H1 (cell line): ENCODE data around the gene GAB2. TPM values are rescaled to one million over a fixed set of nuclear protein-coding genes. Genes with fewer than 3 reads are reported as not detected.

Source experiments
- CTCF ChIA-PET: fragments of 300-600 bp; sonication (Branson Sonifier 250); formaldehyde crosslinking; loops from one replicate; lab custom pipeline; 2021; ENCODE audit not compliant: partially characterized antibody; lab: Charles Lee
- POLR2A ChIA-PET: fragments of 300-600 bp; sonication (Branson Sonifier 250); formaldehyde crosslinking; loops from one replicate; lab custom pipeline; 2021; ENCODE audit warnings: inconsistent platforms; ENCODE audit not compliant: partially characterized antibody; lab: Charles Lee
- DNase-seq, 2 experiments: peaks; one replicate each; pipeline versions ENCODE4 v3.0.0 to v3.0.0-alpha.2; 2010 to 2022; ENCODE audit warnings: low spot score in 2 of 2, low read depth in 1 of 2, mixed read lengths in 1 of 2
- FAIRE-seq: peaks from 2 replicates; lab custom pipeline; 2011; peaks lifted over from hg19 to GRCh38; lab: Jason Lieb, UNC
- H2AFZ ChIP-seq: 2 replicates; pipeline ENCODE4 v1.8.1; 2012; ENCODE audit warnings: low read length, inconsistent platforms
- H2AK5ac ChIP-seq: 2 replicates; pipeline ENCODE4 v1.6.1; 2013; ENCODE audit warnings: low read depth, low read length
- H2BK120ac ChIP-seq: replicated peaks from 2 replicates; pipeline ENCODE3; 2013; ENCODE audit warnings: low read depth, low read length, inconsistent platforms
- H2BK12ac ChIP-seq: 2 replicates; pipeline ENCODE4 v1.6.1; 2013; ENCODE audit warnings: low read depth, low read length
- H2BK15ac ChIP-seq: 2 replicates; pipeline ENCODE4 v1.6.1; 2013; ENCODE audit warnings: low read length
- H2BK20ac ChIP-seq: 2 replicates; pipeline ENCODE4 v1.6.1; 2013; ENCODE audit warnings: low read length
- H2BK5ac ChIP-seq: 2 replicates; pipeline ENCODE4 v1.6.1; 2013; ENCODE audit warnings: low read depth, low read length
- H3K14ac ChIP-seq: 2 replicates; pipeline ENCODE4 v1.6.1; 2013; ENCODE audit warnings: inconsistent platforms; ENCODE audit not compliant: insufficient read length
- H3K18ac ChIP-seq: 2 replicates; pipeline ENCODE4 v1.6.1; 2013; ENCODE audit warnings: low read length; ENCODE audit errors: extremely low read depth
- H3K23ac ChIP-seq: 2 replicates; pipeline ENCODE4 v1.6.1; 2013; ENCODE audit warnings: inconsistent platforms; ENCODE audit not compliant: insufficient read length
- H3K23me2 ChIP-seq: 2 replicates; pipeline ENCODE4 v1.6.1; 2013; ENCODE audit warnings: low read depth, low read length
- H3K27ac ChIP-seq: 2 replicates; pipeline ENCODE4 v1.6.1; 2011; ENCODE audit warnings: low read depth, low read length, inconsistent platforms
- H3K27me3 ChIP-seq, 4 experiments: replicated peaks in 1 of 4; 1 replicate in 1 of 4; 2 replicates in 3 of 4; pipeline versions ENCODE4 v1.6.1 to v1.8.1; 2011 to 2013; ENCODE audit warnings: low read length in 3 of 4, mild to moderate bottlenecking in 3 of 4, inconsistent platforms in 2 of 4, mixed read lengths in 2 of 4, moderate library complexity in 1 of 4; ENCODE audit not compliant: control insufficient read depth in 3 of 4, insufficient read depth in 3 of 4; ENCODE audit errors: extremely low read depth in 1 of 4
- H3K36me3 ChIP-seq, 4 experiments: 2 replicates each; pipeline versions ENCODE4 v1.6.1 to v1.8.1; 2011 to 2013; ENCODE audit warnings: mild to moderate bottlenecking in 4 of 4, low read length in 3 of 4, moderate library complexity in 2 of 4, control low read depth in 1 of 4, inconsistent platforms in 1 of 4; ENCODE audit not compliant: insufficient read depth in 4 of 4, control insufficient read depth in 2 of 4
- H3K4ac ChIP-seq: replicated peaks from 2 replicates; pipeline ENCODE3; 2013; ENCODE audit warnings: low read length, low read depth, mixed read lengths, inconsistent platforms; ENCODE audit not compliant: insufficient read length
- H3K4me1 ChIP-seq, 4 experiments: replicated peaks in 1 of 4; 1 replicate in 1 of 4; 2 replicates in 3 of 4; pipeline versions ENCODE4 v1.6.1 to v1.8.1; 2011 to 2013; ENCODE audit warnings: low read length in 3 of 4, inconsistent platforms in 2 of 4, mixed read lengths in 1 of 4; ENCODE audit not compliant: insufficient read depth in 4 of 4, control insufficient read depth in 3 of 4
- H3K4me2 ChIP-seq, 2 experiments: 2 replicates each; pipeline versions ENCODE4 v1.6.1 to v1.8.1; 2011 to 2013; ENCODE audit warnings: low read depth in 2 of 2, low read length in 2 of 2, control low read depth in 1 of 2, inconsistent platforms in 1 of 2, mild to moderate bottlenecking in 1 of 2; ENCODE audit not compliant: insufficient read depth in 1 of 2
- H3K4me3 ChIP-seq, 4 experiments: fragments of 200-600, 300-600 bp in 1 of 4; sonication (generic), shearing (Covaris generic), sonication (Bioruptor Twin) in 1 of 4; 2 replicates each; pipeline versions ENCODE4 v1.5.1 to v1.8.1; 2011 to 2016; ENCODE audit warnings: low read length in 4 of 4, low read depth in 3 of 4, control low read depth in 2 of 4, inconsistent platforms in 2 of 4, mild to moderate bottlenecking in 2 of 4, mixed read lengths in 1 of 4, moderate library complexity in 1 of 4; ENCODE audit not compliant: insufficient read depth in 2 of 4; ENCODE audit errors: extremely low read depth in 1 of 4
- H3K56ac ChIP-seq: replicated peaks from 2 replicates; pipeline ENCODE3; 2013; ENCODE audit warnings: low read depth, mild to moderate bottlenecking, mixed read lengths, low read length, inconsistent platforms; ENCODE audit not compliant: insufficient read length
- H3K79me1 ChIP-seq: 2 replicates; pipeline ENCODE4 v1.6.1; 2013; ENCODE audit warnings: low read depth, low read length, control low read depth
- H3K79me2 ChIP-seq, 2 experiments: 2 replicates each; pipeline versions ENCODE4 v1.6.1 to v1.8.1; 2012 to 2013; ENCODE audit warnings: low read length in 2 of 2, mild to moderate bottlenecking in 2 of 2, inconsistent platforms in 1 of 2; ENCODE audit not compliant: insufficient read depth in 2 of 2, control insufficient read depth in 1 of 2
- H3K9ac ChIP-seq, 4 experiments: replicated peaks in 1 of 4; 1 replicate in 1 of 4; 2 replicates in 3 of 4; pipeline versions ENCODE4 v1.6.1 to v1.8.1; 2011 to 2013; ENCODE audit warnings: low read depth in 3 of 4, low read length in 3 of 4, control low read depth in 2 of 4, mild to moderate bottlenecking in 2 of 4, moderate library complexity in 2 of 4, inconsistent platforms in 1 of 4; ENCODE audit errors: extremely low read depth in 1 of 4
- H3K9me3 ChIP-seq, 2 experiments: 2 replicates each; pipeline versions ENCODE4 v1.6.1 to v1.8.1; 2012 to 2013; ENCODE audit warnings: mild to moderate bottlenecking in 2 of 2, moderate library complexity in 2 of 2, control low read depth in 1 of 2, inconsistent platforms in 1 of 2, low read depth in 1 of 2, low read length in 1 of 2, mixed read lengths in 1 of 2; ENCODE audit not compliant: insufficient read depth in 2 of 2
- H4K20me1 ChIP-seq, 2 experiments: replicated peaks in 1 of 2; 2 replicates each; pipeline versions ENCODE3 to v1.8.1; 2011 to 2013; ENCODE audit warnings: inconsistent platforms in 2 of 2, low read length in 2 of 2, mild to moderate bottlenecking in 1 of 2; ENCODE audit not compliant: insufficient read depth in 2 of 2, control insufficient read depth in 1 of 2
- H4K5ac ChIP-seq: 2 replicates; pipeline ENCODE4 v1.6.1; 2013; ENCODE audit warnings: low read length, low read depth, mixed read lengths, inconsistent platforms; ENCODE audit not compliant: insufficient read length
- H4K8ac ChIP-seq: 2 replicates; pipeline ENCODE4 v1.8.0; 2013; ENCODE audit warnings: mild to moderate bottlenecking, moderate library complexity, low read length, inconsistent platforms; ENCODE audit not compliant: insufficient read depth; ENCODE audit errors: extremely low read depth
- H4K91ac ChIP-seq: replicated peaks from 2 replicates; pipeline ENCODE3; 2013; ENCODE audit warnings: low read length, mixed read lengths, inconsistent platforms; ENCODE audit not compliant: insufficient read length
- ASH2L ChIP-seq: fragments of 200-600, 300-600 bp; sonication (generic); IDR thresholded peaks from one replicate; pipeline ENCODE4 v1.7.1; 2017; ENCODE audit warnings: low read length
- CBX5 ChIP-seq: fragments of 300-800, 300-1000 bp; sonication (generic); IDR thresholded peaks from 2 replicates; pipeline ENCODE4 v1.7.1; 2016; ENCODE audit warnings: antibody characterized with exemption, low read length, low read depth
- POLR2A ChIP-seq, 2 experiments: IDR thresholded peaks; 1 replicate in 1 of 2; 2 replicates in 1 of 2; pipeline ENCODE4 v1.6.1; 2011; ENCODE audit warnings: low read depth in 2 of 2, low read length in 2 of 2, mild to moderate bottlenecking in 2 of 2; ENCODE audit errors: control extremely low read depth in 1 of 2
- ZNF274 ChIP-seq: IDR thresholded peaks from 2 replicates; pipeline ENCODE4 v1.7.0; 2012; ENCODE audit warnings: low read length, borderline replicate concordance; ENCODE audit errors: extremely low read depth
- whole genome bisulfite sequencing, 2 experiments: shearing (Covaris generic) in 1 of 2; methylation state at CpG; one replicate each; pipeline versions ENCODE4 v1.1.6 to v1.1.7; 2013 to 2015; ENCODE audit warnings: low lambda C conversion rate in 2 of 2, mixed read lengths in 2 of 2, inconsistent platforms in 1 of 2, low coverage in 1 of 2, missing lambda C conversion rate in 1 of 2; ENCODE audit not compliant: insufficient replicate concordance in 2 of 2, insufficient coverage in 1 of 2, insufficient read length in 1 of 2; ENCODE audit errors: extremely low coverage in 1 of 2, missing lambda C conversion rate in 1 of 2; 5-methylcytosine and 5-hydroxymethylcytosine counted together
- polyA plus RNA-seq, 7 experiments: library from polyadenylated mRNA; depleted of rRNA in 3 of 7; stranded (reverse) in 5 of 7; unstranded in 2 of 7; fragments of >200 nt in 5 of 7; fragments of 200-250 nt in 2 of 7; gene quantifications; 1 replicate in 5 of 7; 2 replicates in 1 of 7; 4 replicates in 1 of 7; pipeline versions ENCODE4 v1.2.1 to v1.2.3, GENCODE V29; 2011 to 2013; ENCODE audit warnings: missing spikeins in 2 of 7, mixed read lengths in 2 of 7
- total RNA-seq: library from RNA; stranded (reverse); fragmentation: NEBNext Ultra II Directional; extraction: Animal tissue kit (Norgen Biotek cat#: 25700); gene quantifications from 2 replicates; pipeline ENCODE4 v1.2.1, GENCODE V29; 2021
- TF ChIP-seq, protein P1 (sequence below): IDR thresholded peaks from 2 replicates; pipeline ENCODE4 v1.6.1; 2012; ENCODE audit warnings: inconsistent platforms

Gene GAB2
- total and polyA plus RNA-seq, 2 of the 8 experiments (the other 6 are each of a cell fraction or from before 2014, with no cell fraction given) = 6.3 to 14.0 TPM

DNA sequence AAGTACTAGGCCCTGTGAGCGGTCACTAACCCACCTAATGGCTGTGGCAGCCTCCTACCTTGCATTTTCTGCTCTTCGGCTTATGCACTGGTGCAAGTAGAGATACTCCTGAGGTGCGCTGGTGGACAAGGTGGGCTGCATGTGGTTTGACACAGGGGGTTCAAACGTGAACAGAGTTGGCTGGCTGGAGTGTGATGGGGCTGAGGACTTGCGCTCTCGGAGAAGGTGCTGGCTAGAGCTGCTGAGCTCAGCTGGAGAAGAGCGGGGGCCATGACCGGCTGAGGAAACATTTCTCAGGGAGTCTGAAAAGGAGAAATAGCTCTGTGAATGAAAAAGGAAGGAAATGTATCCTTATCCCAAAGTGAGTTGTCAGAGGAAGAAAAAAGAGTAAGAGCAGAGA, 167.5 kb downstream of the GAB2 start:
- DNase-seq = no peak
- Histone ChIP-seq H3K18ac (no peak overlapping the region), H3K4me1 (no peaks in the 10 kb centered on the region), H4K20me1 (no peaks in the 10 kb centered on the region), H3K9me3 (no peaks in the 10 kb centered on the region), H3K56ac (no peak overlapping the region), H2BK20ac (no peak overlapping the region), H2AFZ (no peak overlapping the region), H2AK5ac (no peak overlapping the region), H3K23ac (no peak overlapping the region), H4K5ac (no peak overlapping the region), H3K23me2 (no peaks in the 10 kb centered on the region), H4K91ac (no peak overlapping the region), H3K27ac (no peak overlapping the region), H2BK15ac (no peak overlapping the region), H3K4me3 (no peak overlapping the region), H3K4me2 (no peak overlapping the region), H4K8ac (no peak overlapping the region; the same call in 1 of the 2 replicates), H3K14ac (no peak overlapping the region), H3K79me1 (no peaks in the 10 kb centered on the region), H3K79me2 (no peaks in the 10 kb centered on the region), H2BK120ac (no peak overlapping the region), H2BK5ac (no peak overlapping the region), H3K36me3 (no peaks in the 10 kb centered on the region; a peak in 1 of 8 replicates), H3K27me3 (no peaks in the 10 kb centered on the region), H3K9ac (no peak overlapping the region), H2BK12ac (no peak overlapping the region), H3K4ac (no peak overlapping the region)
- TF ChIP-seq CBX5 (no peak), POLR2A (IDR thresholded peaks at IDR 0.05; ENCODE audit: control extremely low read depth in 1 of 2, low read depth in 2 of 2, low read length in 2 of 2) (no peak), ZNF274 (no peak), ASH2L (no peak)
- TF ChIP-seq, protein P1, sequence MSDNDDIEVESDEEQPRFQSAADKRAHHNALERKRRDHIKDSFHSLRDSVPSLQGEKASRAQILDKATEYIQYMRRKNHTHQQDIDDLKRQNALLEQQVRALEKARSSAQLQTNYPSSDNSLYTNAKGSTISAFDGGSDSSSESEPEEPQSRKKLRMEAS = no peak
- POLR2A ChIA-PET = no interaction called here
- WGBS, 2 experiments = 90% methylated on average over 8 of the region's 8 CpGs; no CpG with 5 or more reads in 1 of the 2 experiments
- FAIRE-seq = no peak
- CTCF ChIA-PET = interaction anchor here (1.3 kb wide), 1 partner anchor 314 kb away, joined by 3 read pairs; no protein-coding TSS in a partner anchor
